Muscle layer of duodenum (tissue), 2 donors: ENCODE measurements around the gene DNAJC9.
"Not testable (repeated sequence)": the region's sequence is repeated elsewhere in the genome, so short reads cannot be mapped to it uniquely, and the experiment has no call there.

ENCODE experiments used
- H3K27ac ChIP-seq: one replicate; pipeline ENCODE4 v1.7.0; 2013; ENCODE audit warnings: mild to moderate bottlenecking, low read length
- H3K27me3 ChIP-seq: one replicate; pipeline ENCODE4 v1.7.0; 2013; ENCODE audit warnings: low read depth, mild to moderate bottlenecking, control low read depth, low read length
- H3K36me3 ChIP-seq, 2 donors: one replicate each; pipeline ENCODE4 v1.7.0; 2013; ENCODE audit warnings: low read length in 2 of 2, control low read depth in 1 of 2, mild to moderate bottlenecking in 1 of 2; ENCODE audit not compliant: insufficient read depth in 2 of 2, control insufficient read depth in 1 of 2
- H3K4me1 ChIP-seq, 2 donors: one replicate each; pipeline ENCODE4 v1.7.0; 2013; ENCODE audit warnings: low read length in 2 of 2, mild to moderate bottlenecking in 2 of 2, control low read depth in 1 of 2, moderate library complexity in 1 of 2; ENCODE audit not compliant: insufficient read depth in 2 of 2, control insufficient read depth in 1 of 2
- H3K4me3 ChIP-seq, 2 donors: one replicate each; pipeline ENCODE4 v1.7.0; 2013; ENCODE audit warnings: low read length in 2 of 2, low read depth in 1 of 2, mild to moderate bottlenecking in 1 of 2
- H3K9me3 ChIP-seq, 2 donors: one replicate each; pipeline ENCODE4 v1.7.0; 2013; ENCODE audit warnings: low read length in 2 of 2, control low read depth in 1 of 2, mild to moderate bottlenecking in 1 of 2; ENCODE audit not compliant: control insufficient read depth in 1 of 2
- donor health status: healthy.

The DNAJC9 gene

DNA sequence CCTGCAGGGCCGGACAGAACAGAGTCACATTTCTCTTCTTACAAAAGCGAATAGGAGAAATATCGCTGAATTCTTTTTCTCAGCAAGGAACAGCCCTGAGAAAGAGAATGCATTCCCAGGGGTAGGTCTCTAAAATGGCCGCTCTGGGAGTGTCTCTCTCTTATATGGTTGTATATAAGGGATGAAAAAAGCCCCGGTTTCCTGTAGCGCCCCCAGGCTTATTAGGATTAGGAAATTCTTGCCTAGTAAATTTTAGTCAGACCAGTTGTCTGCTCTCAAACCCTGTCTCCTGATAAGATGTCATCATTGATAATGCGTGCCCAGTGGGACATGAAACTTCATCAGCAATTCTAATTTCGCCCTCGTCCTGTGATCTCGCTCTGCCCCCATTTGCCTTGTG, 11.6 kb upstream of the DNAJC9 start:
- not testable (repeated sequence) for H3K4me1 ChIP-seq, H3K27ac ChIP-seq, H3K36me3 ChIP-seq, H3K27me3 ChIP-seq, H3K4me3 ChIP-seq, H3K9me3 ChIP-seq

DNA sequence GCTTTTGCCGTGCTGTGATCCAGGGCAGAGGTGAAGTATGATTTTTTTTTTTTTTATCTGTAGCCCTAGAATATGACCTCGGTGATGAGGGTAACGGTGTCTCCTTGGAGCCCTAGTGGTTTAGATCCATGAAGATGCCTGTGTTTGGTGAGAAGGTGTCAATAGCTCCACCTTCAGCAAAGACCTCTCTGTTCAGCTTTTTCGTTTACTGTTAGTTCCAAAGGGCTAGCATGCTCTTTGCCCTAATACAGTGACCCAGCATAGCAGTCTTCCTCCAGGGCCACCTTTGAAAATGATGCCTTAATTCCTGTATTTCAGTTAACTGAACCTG, 6.1 kb upstream of the DNAJC9 start:
- Histone ChIP-seq H3K36me3 (peaks cover 7 to 12% of the 10 kb centered on the region in 2 donors), H3K27ac (peak overlapping the region; percentile 98), H3K4me1 (peaks cover 4 to 22% of the 10 kb centered on the region in 2 donors), H3K4me3 (peak overlapping the region; percentile 85 to 99), H3K9me3 (no peaks in the 10 kb centered on the region), H3K27me3 (no peaks in the 10 kb centered on the region)

DNA sequence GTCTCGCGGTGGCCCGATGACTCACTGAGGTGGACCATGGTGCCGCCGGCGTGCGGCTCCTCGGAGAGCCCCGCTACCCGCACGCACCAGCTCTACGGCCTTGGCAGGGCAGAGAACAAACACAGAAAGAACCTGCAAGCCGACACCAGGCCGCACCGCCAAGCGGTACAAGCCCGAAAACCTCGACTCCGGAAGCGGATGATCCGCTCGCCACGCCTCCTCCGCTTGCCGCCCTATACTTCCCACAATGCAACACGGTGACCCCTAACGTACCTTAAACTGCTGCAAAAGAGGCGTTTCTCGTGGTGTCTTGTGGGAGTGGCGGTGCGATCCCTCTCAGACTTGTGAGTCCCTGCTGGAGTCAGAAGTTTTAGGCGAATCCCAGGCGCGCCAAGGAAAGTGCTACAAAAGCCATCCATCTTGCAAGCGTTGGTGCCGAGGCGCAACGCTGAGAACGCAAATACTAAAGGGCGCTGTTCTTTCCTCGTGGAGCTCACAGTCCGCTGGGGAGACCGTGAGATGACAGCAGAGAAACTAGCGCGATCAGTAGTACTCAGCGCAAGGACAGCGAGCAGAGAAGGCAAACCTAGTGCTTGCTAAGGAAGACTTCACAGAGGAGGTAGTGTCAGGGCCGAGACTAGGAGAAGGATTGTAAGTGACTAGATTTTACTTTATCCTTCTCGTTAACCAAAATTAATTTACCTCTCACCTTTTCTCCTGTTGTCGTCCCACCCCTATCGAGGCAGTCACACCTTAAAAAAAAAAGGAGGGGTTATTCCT, 5.6 kb upstream of the DNAJC9 start, which contains the start of gene MRPS16:
MRPS16 (minus strand) TSS at position 200 of the 780 bp plus-strand sequence; CDS start at position 38, 162 bp downstream.
- H3K27ac ChIP-seq = peak within 1 kb of the TSS; percentile 98

DNA sequence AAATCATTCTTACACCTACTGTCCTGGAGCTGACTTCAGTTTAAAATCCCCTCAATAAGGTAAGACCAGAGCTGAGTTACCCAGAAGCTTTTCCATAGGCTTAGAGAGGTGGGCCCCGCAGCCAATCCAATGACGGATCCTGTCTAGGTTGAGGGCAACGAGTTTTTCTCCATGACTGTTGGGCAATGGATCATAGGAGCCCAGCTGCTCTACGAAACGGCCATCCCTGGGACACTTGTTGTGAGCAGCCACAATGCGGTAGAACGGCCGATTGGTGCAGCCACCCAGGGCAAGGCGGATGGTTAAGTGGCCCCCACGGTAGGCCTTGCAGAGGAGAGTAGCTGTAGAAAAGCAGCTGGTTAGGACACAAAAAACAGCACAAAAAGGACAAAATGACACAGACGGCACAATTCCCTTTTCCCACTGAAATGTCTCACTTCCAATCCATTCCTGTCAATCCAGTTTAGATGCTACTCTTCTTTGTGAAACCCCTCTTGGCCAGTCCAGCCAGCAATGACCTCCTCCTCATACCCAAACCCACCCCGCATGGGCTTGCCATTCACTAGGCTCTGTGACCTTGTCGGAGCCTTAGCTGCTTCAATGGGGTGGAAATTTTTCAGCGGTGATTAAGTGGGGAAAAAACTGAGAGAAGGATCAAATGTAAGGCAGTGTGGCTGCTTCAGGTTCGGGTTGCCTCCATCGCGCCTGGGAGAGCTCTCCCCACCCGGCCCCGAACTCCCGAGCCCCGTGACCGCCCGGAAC, 4.8 kb upstream of the DNAJC9 start:
- Histone ChIP-seq H3K27ac (peak overlapping the region; percentile 98), H3K27me3 (no peaks in the 10 kb centered on the region), H3K4me1 (peaks cover 10 to 30% of the 10 kb centered on the region in 2 donors), H3K36me3 (peaks cover 7 to 12% of the 10 kb centered on the region in 2 donors), H3K4me3 (peak overlapping the region; percentile 85 to 99), H3K9me3 (no peaks in the 10 kb centered on the region)

More for the DNA sequence above, 5.6 kb upstream of the DNAJC9 start, which contains the start of gene MRPS16:
- Histone ChIP-seq H3K27me3 (no peaks in the 10 kb centered on the region), H3K4me3 (peak within 1 kb of the TSS; percentile 85 to 99), H3K36me3 (peaks cover 7 to 12% of the 10 kb centered on the region in 2 donors), H3K4me1 (peaks cover 8 to 28% of the 10 kb centered on the region in 2 donors), H3K9me3 (no peaks in the 10 kb centered on the region)

DNA sequence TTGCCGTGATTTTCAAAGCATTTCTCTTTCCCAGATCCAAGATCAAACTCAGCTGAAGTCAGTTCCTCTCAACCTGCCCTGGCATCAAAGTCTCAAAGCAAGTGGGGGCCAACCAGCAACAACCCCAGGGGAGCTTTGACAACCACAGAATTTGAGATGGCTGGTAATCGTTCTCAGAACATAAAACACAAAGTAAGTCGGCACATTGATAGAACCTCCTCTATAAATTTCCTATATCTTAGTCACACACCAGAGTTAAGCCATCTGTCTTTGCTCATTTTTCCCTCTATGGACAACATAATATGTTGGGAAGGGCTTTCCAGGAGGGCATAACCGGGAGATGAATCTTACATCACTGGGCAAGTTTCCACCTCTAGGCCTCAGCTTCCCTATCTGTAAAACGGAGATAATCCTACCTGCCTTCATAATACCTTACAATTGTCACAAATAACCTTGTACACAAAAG, 1.2 kb upstream of the DNAJC9 start:
- no peak overlapping the region for H3K4me3 ChIP-seq
- H3K4me1 ChIP-seq = peaks cover 17 to 42% of the 10 kb centered on the region in 2 donors
- no peaks in the 10 kb centered on the region for H3K27me3 ChIP-seq
- H3K9me3 ChIP-seq = no peaks in the 10 kb centered on the region
- peaks cover 10 to 26% of the 10 kb centered on the region in 2 donors for H3K36me3 ChIP-seq
- no peak overlapping the region for H3K27ac ChIP-seq

DNA sequence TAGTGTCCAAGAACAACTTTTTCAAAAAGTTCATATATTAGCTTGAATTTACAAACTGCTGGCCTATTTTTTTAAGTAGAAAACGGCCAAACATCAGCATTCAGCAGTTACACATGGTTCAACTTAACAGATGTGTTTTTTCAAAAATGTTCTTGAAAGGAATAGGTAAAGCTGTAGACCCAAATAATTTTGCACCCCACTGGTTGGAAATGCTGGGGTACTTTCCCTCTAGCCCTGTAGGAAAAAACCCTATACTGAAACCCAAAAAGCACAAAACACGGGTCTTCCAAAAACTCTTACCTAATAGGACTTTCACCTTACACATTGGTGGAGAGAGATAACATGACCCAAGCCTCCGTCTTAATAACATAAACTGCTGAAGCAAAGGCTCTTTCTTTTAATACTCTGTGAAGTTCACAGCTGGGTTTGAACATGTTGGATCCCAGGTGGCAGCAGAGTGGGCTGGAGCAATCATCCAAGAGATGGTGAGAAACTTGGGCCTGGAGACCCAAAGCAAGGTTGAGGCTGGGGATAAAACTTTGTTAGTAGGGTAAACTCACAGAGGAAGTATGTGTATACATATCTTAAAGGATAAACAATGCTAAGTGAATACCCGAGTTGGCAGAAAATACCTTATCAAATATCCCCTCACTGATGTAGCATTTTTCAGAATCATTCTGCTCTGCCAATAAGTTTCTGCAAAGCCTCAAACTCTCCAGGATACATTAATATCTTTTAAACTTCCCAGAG, 629 bp upstream of the DNAJC9 start:
- Histone ChIP-seq H3K9me3 (no peaks in the 10 kb centered on the region), H3K4me1 (peaks cover 17 to 39% of the 10 kb centered on the region in 2 donors), H3K4me3 (peak overlapping the region; percentile 63 to 100), H3K27me3 (no peaks in the 10 kb centered on the region), H3K36me3 (peaks cover 14 to 32% of the 10 kb centered on the region in 2 donors), H3K27ac (peak overlapping the region; percentile 86)

DNA sequence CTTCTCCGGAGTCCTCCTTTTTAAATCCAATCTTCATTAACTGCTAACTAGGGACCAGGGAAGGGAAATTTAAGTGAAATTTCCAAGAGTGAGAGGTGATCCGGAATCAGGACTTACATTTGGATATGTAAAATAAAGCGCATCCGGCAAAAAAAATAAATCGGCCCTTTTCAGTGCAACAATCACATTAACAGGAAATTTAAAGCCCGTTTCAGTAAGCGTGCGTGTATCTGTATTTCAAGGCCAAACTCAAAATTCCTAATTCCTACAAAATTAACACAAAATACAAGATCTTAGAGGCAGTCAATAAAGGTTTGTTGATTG, 771 bp downstream of the DNAJC9 start:
- peak overlapping the region; percentile 40 for H3K27ac ChIP-seq
- H3K27me3 ChIP-seq = no peaks in the 10 kb centered on the region
- peaks cover 13 to 33% of the 10 kb centered on the region in 2 donors for H3K4me1 ChIP-seq
- H3K36me3 ChIP-seq = peaks cover 19 to 44% of the 10 kb centered on the region in 2 donors
- no peaks in the 10 kb centered on the region for H3K9me3 ChIP-seq
- peak overlapping the region; percentile 63 to 100 for H3K4me3 ChIP-seq

DNA sequence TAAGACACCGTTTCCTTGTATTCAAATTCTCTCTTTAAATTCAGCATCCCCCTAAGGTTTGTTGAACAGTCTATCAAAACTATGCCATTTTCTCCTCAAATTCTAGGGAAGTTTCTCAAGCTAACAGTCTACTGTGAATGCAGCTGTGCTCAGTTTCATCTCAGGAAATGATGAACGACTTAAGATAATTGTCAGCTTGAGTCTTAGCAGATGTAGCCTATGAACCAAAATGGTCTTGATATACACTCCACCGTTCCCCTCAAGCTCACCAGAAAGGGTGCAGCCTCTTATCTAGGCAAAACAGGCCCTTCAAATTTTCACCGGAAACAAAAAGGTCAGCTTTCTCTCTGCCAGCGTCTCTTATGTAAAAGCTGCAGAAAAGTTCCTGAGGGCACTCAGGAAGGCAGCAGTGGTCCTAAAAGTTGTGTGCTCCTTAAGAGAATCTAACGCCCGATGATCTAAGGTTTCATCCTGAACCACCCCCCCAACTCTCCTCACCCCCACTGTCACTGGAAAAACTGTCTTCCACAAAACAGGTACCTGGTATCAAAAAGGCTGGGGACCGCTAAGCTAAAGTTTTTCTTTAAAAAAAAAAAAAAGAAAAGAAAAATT, 2.1 kb downstream of the DNAJC9 start:
- peaks cover 22 to 45% of the 10 kb centered on the region in 2 donors for H3K36me3 ChIP-seq
- peaks cover 13 to 27% of the 10 kb centered on the region in 2 donors for H3K4me1 ChIP-seq
- no peak overlapping the region for H3K27ac ChIP-seq
- no peaks in the 10 kb centered on the region for H3K9me3 ChIP-seq
- H3K4me3 ChIP-seq = no peak overlapping the region
- no peaks in the 10 kb centered on the region for H3K27me3 ChIP-seq

DNA sequence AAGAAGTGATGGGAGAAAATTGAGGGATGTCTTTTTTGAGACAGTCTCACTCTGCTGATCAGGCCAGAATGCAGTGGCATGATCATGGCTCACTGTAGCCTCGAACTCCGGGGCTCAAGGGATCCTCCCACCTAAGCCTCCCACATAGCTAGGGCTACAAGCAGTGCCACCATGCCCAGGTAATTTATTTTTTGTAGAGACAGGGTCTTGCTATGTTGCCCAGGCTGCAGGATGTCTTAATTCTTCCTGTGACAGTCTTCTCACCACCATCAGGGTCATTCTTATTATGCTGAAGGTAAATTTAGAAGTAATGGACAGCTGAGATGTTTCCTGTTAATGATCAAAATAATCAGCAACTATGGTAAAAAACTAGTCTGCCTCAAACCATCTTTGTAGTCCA, 7.1 kb downstream of the DNAJC9 start:
- peaks cover 0 to 5% of the 10 kb centered on the region in 2 donors for H3K4me1 ChIP-seq
- H3K4me3 ChIP-seq = no peak overlapping the region
- no peaks in the 10 kb centered on the region for H3K27me3 ChIP-seq
- no peaks in the 10 kb centered on the region for H3K9me3 ChIP-seq
- peaks cover 48 to 70% of the 10 kb centered on the region in 2 donors for H3K36me3 ChIP-seq
- H3K27ac ChIP-seq = no peak overlapping the region

DNA sequence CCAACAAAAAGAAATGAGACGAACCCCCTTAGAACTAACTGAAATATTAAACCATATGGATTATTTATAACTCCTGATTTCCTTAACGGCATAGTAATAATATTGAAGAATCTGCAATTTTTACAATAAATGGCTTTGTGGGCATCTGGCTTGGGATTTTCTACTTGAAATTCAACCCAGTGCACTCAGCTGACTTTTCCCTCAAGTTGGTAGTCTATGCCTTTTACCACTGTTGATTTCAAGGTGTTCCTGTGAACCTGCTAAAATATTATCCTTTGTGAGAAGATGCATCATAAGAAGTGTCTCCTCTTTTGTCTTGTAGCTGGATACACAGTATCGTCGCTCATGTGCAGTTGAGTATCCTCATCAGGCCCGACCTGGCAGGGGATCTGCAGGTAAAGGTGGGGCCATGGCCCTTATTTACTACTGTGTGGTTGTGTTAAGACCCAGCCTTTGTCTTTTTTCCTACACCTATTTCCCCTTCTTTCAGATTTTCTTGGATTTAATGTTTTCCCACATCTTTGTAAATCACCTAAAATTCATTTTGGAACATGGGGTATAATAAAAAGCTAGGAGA, 8.0 kb downstream of the DNAJC9 start:
- Histone ChIP-seq H3K27me3 (no peaks in the 10 kb centered on the region), H3K4me1 (no peaks in the 10 kb centered on the region), H3K36me3 (peaks cover 55 to 70% of the 10 kb centered on the region in 2 donors), H3K9me3 (no peaks in the 10 kb centered on the region), H3K27ac (no peak overlapping the region), H3K4me3 (no peak overlapping the region)
